ENCODE data around the gene ELN. TPM values are rescaled to one million over a fixed set of nuclear protein-coding genes. Genes with fewer than 3 reads are reported as not detected.

The ELN gene
- total RNA-seq, 1 donor from 2014 or later, result 83.3 TPM

DNA sequence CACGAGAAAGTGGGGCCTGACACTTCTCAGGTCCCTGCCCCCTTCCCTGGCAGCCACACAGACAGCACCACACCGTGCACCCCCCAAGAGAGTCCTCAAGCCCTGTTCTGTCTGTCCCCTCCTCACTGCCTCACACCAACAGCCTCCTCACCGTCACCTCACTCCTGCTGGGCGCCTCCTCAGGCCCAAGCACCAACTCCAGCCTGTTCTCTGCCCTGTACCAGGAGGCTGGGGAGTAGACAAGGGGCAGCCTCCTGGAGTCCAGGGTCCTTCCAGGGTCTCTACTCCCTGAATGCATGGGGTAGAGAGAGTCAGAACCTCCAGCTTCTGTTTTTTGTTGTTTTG is 26.9 kb upstream of the ELN start:
- Histone ChIP-seq H3K27ac (peak overlapping the region; percentile 62), H3K27me3 (ENCODE audit: low read depth) (no peaks in the 10 kb centered on the region), H3K4me1 (peaks cover 21% of the 10 kb centered on the region), H3K36me3 (no peaks in the 10 kb centered on the region), H3K9me3 (no peaks in the 10 kb centered on the region), H3K4me3 (no peak overlapping the region)
- TF ChIP-seq CTCF (IDR thresholded peaks at IDR 0.05), result no peak
- no peak for DNase-seq
- ATAC-seq, result peak in 1 of 2 donors; percentile 27
- intact Hi-C loops (cut with DNase I), result no loop called here

DNA sequence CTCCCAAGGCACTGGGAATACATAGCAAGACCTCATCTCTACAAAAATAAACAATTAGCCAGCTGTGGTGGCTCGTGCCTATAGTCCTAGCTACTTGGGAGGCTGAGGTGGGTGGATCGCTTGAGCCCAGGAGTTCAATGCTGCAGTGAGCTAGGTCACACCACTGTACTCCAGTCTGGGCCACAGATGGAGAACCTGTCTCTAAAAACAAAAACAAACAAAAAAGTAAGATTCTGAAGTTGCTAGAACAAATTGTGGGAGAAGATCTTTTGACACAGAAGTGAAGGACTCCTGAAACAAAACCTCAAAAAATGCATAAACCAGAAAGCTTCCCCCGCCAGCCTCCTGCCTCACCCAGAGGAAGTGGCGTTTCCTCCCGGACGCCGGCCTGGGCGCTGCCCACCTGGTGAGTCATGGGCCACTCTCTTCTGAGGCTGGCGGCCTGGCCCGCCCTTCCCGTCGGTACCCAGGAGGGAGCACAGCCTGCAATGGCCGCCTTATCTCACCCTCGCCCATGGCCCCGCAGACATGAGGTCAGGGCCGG is 25.4 kb upstream of the ELN start:
- H3K27me3 ChIP-seq (ENCODE audit: low read depth), result no peaks in the 10 kb centered on the region
- peak; percentile 67 to 73 for ATAC-seq
- peak; percentile 73 for DNase-seq
- peaks cover 30% of the 10 kb centered on the region for H3K4me1 ChIP-seq
- H3K4me3 ChIP-seq, result no peak overlapping the region
- peak overlapping the region; percentile 63 for H3K27ac ChIP-seq
- intact Hi-C loops (cut with DNase I), result no loop called here
- H3K9me3 ChIP-seq, result no peaks in the 10 kb centered on the region
- no peaks in the 10 kb centered on the region for H3K36me3 ChIP-seq
- no peak for TF ChIP-seq CTCF (IDR thresholded peaks at IDR 0.05)

DNA sequence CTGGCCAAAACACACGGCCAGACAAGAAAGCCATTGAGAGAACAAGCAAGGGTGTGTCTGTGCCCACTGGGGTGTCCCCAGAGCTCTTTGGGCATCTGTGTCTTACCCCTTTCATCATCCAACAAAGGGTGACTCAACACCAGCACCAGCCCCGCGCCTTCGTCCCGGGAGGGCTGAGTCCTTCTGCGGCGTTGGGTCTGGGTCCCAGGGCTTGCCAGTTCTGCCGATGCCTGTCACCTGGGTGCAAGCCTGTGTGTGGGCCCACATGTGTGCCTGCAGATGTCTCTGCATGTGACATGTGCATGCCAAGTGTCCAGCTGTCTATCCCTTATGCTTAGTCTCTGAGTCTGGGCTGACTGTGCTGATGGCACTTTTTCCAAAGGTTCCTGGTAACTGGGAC is 24.4 kb upstream of the ELN start:
- Histone ChIP-seq H3K27me3 (ENCODE audit: low read depth) (no peaks in the 10 kb centered on the region), H3K4me3 (no peak overlapping the region), H3K4me1 (peaks cover 30% of the 10 kb centered on the region), H3K36me3 (no peaks in the 10 kb centered on the region), H3K27ac (no peak overlapping the region), H3K9me3 (no peaks in the 10 kb centered on the region)
- no peak for TF ChIP-seq CTCF (IDR thresholded peaks at IDR 0.05)
- no peak for DNase-seq
- intact Hi-C loops (cut with DNase I), result no loop called here
- no peak for ATAC-seq

- intact Hi-C loops (cut with DNase I), result no loop called here
- TF ChIP-seq CTCF (IDR thresholded peaks at IDR 0.05), result no peak
- no peaks in the 10 kb centered on the region for H3K36me3 ChIP-seq
- no peaks in the 10 kb centered on the region for H3K27me3 ChIP-seq (ENCODE audit: low read depth)
- DNase-seq, result no peak
- no peak overlapping the region for H3K4me3 ChIP-seq
- H3K4me1 ChIP-seq, result peaks cover 25% of the 10 kb centered on the region
- ATAC-seq, result no peak
- H3K27ac ChIP-seq, result no peak overlapping the region
- H3K9me3 ChIP-seq, result no peaks in the 10 kb centered on the region
Observed at GRCh38 chr7:74006032-74006431, 21.9 kb upstream of the ELN start.

DNA sequence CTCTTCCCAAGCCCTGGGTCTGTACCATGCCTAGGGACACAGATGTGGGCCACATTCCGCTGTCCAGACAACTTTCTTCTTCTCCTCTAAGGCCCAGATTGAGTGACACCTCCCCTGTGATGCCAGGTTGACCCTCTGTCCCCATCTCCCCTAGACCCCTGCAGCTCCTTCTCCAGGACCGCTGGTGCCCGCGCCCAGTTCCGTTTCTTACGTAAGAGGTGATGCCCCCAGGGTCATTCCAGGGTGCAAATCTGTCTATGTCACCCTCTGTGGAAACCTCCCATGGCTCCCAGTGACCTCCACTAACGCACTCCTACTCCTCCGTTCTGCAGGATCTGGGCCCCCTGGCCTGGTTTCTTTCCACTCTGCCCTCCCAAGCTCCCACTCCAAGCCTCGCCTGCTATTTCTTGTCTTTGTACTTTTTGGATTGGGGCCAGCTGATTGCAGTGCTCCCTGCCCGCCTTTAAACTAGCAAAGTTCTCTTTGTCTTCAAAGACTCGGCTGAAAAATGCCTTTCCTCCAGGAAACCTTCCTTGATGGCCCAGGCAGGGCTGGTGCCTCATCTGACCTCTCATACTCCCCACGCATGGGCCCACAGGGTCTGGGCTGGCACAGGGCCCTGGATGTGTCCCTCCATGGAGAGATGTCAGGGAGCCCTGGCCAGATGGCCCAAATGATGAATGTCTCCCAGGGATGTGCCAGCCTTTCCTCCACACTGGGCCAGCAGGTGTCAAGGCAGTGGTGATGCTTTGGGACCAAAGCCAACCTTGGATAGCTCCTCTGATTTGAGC is 21.3 kb upstream of the ELN start:
- no peak for ATAC-seq

More for the DNA sequence above, 21.3 kb upstream of the ELN start:
- H3K9me3 ChIP-seq, result no peaks in the 10 kb centered on the region
- H3K36me3 ChIP-seq, result no peaks in the 10 kb centered on the region
- peaks cover 25% of the 10 kb centered on the region for H3K4me1 ChIP-seq
- no peak overlapping the region for H3K4me3 ChIP-seq
- DNase-seq, result no peak
- no peak overlapping the region for H3K27ac ChIP-seq
- H3K27me3 ChIP-seq (ENCODE audit: low read depth), result no peaks in the 10 kb centered on the region
- TF ChIP-seq CTCF (IDR thresholded peaks at IDR 0.05), result no peak
- intact Hi-C loops (cut with DNase I), result no loop called here
